Breast epithelium (tissue), 3 donors: ENCODE data around the gene FBXL13.

Experiments used
- POLR2A ChIP-seq: fragments of 450-650 bp; IDR thresholded peaks from one replicate; pipeline ENCODE4 v1.6.1; 2016; ENCODE audit warnings: antibody characterized with exemption, mild to moderate bottlenecking, moderate library complexity
- POLR2AphosphoS5 ChIP-seq, 3 donors: sonication (generic); formaldehyde crosslinking; IDR thresholded peaks; one replicate each; pipeline ENCODE4 v1.6.1; 2017; ENCODE audit warnings: antibody characterized with exemption in 3 of 3
- TF ChIP-seq, protein P1 (sequence below), 3 donors: fragments of 450-650 bp; IDR thresholded peaks; one replicate each; pipeline ENCODE4 v1.5.1; 2016 to 2017; ENCODE audit warnings: antibody characterized with exemption in 3 of 3, mild to moderate bottlenecking in 3 of 3, moderate library complexity in 3 of 3

DNA sequence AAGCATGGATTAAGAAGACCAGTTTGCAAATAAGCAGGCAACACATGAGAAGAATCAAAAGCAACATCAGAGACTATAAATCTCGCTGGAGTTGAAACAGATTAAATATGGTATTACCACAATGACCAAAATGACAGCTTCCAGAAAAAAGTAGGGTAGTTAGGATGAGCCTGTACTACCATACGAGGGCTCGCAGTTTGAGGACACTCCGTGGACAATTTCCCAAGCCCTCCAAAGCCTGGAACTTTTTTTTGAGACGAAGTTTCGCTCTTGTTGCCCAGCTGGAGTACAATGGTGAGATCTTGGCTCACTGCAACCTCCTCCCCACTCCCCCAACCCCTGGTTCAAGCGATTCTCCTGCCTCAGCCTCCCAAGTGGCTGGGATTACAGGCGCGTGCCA, 160.8 kb downstream of the FBXL13 start:
- TF ChIP-seq POLR2A: no peak
- TF ChIP-seq, protein P1, sequence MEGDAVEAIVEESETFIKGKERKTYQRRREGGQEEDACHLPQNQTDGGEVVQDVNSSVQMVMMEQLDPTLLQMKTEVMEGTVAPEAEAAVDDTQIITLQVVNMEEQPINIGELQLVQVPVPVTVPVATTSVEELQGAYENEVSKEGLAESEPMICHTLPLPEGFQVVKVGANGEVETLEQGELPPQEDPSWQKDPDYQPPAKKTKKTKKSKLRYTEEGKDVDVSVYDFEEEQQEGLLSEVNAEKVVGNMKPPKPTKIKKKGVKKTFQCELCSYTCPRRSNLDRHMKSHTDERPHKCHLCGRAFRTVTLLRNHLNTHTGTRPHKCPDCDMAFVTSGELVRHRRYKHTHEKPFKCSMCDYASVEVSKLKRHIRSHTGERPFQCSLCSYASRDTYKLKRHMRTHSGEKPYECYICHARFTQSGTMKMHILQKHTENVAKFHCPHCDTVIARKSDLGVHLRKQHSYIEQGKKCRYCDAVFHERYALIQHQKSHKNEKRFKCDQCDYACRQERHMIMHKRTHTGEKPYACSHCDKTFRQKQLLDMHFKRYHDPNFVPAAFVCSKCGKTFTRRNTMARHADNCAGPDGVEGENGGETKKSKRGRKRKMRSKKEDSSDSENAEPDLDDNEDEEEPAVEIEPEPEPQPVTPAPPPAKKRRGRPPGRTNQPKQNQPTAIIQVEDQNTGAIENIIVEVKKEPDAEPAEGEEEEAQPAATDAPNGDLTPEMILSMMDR (IDR thresholded peaks at IDR 0.05): no peak
- no peak for TF ChIP-seq POLR2AphosphoS5 (IDR thresholded peaks at IDR 0.05)
